ENCODE results near the gene PRSS23.

The PRSS23 gene

DNA sequence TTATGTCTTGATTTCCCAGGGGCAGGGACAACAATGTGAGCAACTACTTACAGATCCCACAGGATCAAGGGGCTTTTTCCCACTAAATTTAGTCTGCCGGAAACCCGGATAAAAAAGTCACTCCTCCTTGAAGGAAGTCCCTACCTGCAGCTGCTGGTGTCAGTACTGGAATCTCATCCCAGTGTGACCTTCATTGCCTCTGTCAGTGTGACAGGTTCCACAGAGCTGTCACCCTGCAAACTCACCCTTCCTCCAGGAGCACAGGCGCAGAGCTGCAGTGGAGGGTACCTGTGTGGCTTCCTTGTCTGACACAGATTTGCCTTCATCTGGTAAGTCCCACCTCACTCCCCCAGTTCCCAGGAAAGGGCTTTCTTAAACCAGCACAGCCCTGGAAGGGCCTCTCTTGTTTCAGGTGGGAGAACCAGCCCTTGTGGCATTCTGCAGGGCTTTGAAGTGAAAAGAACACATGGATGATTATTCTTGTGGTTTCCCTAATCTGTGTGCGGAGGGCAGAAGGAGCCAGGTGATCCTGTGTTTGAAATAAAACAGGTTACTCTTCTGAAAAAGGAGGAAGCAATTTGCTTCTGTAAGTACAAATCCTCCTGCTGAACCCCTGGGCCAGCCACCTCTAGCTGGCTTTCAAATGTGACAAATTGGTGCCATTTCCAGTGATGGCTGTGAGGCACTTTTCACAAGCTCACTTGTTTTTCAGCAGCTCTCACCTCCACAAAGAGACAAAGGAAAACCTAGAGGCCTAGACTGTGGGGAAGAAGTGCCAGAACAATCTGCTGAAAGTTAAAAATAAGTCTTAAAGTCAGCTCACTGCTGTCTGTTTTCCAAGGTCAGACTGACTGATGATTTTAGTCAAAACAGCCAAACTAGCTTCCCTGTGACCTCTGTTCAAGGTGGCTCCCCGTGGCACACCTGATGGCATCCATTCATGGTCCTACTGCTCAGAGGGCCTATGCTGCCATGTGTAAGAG lies 9.2 kb upstream of the PRSS23 start:
- Histone ChIP-seq H3K9ac (ENCODE audit: low read depth, low read length) (no peak overlapping the region), H3K4me1 (ENCODE audit: control insufficient read depth, insufficient read depth, low read length) (no peaks in the 10 kb centered on the region)

GRCh38 chr11:86792150-86792549 lies 8.2 kb upstream of the PRSS23 start:
- no peaks in the 10 kb centered on the region for H3K27me3 ChIP-seq (ENCODE audit: control insufficient read depth, insufficient read depth, low read length)
- no peaks in the 10 kb centered on the region for H3K4me1 ChIP-seq (ENCODE audit: control insufficient read depth, insufficient read depth, low read length)

More for the DNA sequence above, 9.2 kb upstream of the PRSS23 start:
- no peak overlapping the region for H3K4me3 ChIP-seq (ENCODE audit: low read depth, low read length)
- no peaks in the 10 kb centered on the region for H3K36me3 ChIP-seq (ENCODE audit: control insufficient read depth, insufficient read depth, low read length)
- H3K27me3 ChIP-seq (ENCODE audit: control insufficient read depth, insufficient read depth, low read length) = no peaks in the 10 kb centered on the region
- H3K9me3 ChIP-seq (ENCODE audit: control insufficient read depth, insufficient read depth, low read length) = no peaks in the 10 kb centered on the region

DNA sequence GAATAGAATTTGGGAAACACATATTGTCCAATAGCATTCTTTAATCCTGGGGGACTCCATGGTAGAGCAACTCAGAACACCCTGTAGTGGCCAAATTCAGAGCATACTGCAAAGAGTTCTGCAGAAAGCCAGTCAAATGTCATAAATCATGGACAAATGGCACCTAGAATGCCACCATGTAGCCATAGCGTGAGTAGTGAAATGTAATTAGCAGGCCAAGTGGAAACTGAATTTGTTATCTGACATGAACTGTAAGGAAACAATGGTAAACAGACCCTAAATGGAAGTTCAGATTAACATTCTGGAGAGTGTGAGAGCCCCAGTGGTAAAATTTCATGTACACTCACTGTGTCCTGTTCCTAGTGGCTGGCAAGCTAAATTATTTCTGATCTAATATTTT lies 7.0 kb upstream of the PRSS23 start:
- H3K27me3 ChIP-seq (ENCODE audit: control insufficient read depth, insufficient read depth, low read length) = peaks cover 2% of the 10 kb centered on the region
- no peaks in the 10 kb centered on the region for H3K9me3 ChIP-seq (ENCODE audit: control insufficient read depth, insufficient read depth, low read length)
- no peak overlapping the region for H3K4me3 ChIP-seq (ENCODE audit: low read depth, low read length)
- no peaks in the 10 kb centered on the region for H3K4me1 ChIP-seq (ENCODE audit: control insufficient read depth, insufficient read depth, low read length)
- H3K36me3 ChIP-seq (ENCODE audit: control insufficient read depth, insufficient read depth, low read length) = no peaks in the 10 kb centered on the region
- no peak overlapping the region for H3K9ac ChIP-seq (ENCODE audit: low read depth, low read length)

More at GRCh38 chr11:86792150-86792549, 8.2 kb upstream of the PRSS23 start:
- no peak overlapping the region for H3K9ac ChIP-seq (ENCODE audit: low read depth, low read length)
- no peaks in the 10 kb centered on the region for H3K36me3 ChIP-seq (ENCODE audit: control insufficient read depth, insufficient read depth, low read length)
- no peak overlapping the region for H3K4me3 ChIP-seq (ENCODE audit: low read depth, low read length)
- H3K9me3 ChIP-seq (ENCODE audit: control insufficient read depth, insufficient read depth, low read length) = no peaks in the 10 kb centered on the region

DNA sequence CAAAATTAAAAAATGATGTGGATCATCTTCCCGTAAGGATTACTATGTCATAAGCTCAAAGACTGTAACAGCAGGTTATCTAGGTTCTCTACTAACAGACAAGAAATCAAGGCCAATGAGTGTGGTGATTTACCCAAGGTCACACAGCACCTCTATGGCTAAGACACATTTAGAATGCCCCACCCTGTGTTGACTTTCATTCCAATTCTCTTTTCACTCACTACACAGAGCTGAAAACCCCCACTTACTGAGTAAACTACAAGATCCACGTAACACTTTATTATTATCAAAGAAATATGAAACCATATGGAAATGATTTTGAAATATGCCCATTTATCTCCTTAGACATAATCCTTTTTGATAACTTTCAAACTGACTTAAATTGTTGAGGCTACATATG lies 4.8 kb upstream of the PRSS23 start:
- H3K36me3 ChIP-seq (ENCODE audit: control insufficient read depth, insufficient read depth, low read length) = no peaks in the 10 kb centered on the region
- H3K4me3 ChIP-seq (ENCODE audit: low read depth, low read length) = no peak overlapping the region
- H3K4me1 ChIP-seq (ENCODE audit: control insufficient read depth, insufficient read depth, low read length) = no peaks in the 10 kb centered on the region
- peaks cover 10% of the 10 kb centered on the region for H3K27me3 ChIP-seq (ENCODE audit: control insufficient read depth, insufficient read depth, low read length)
- H3K9ac ChIP-seq (ENCODE audit: low read depth, low read length) = no peak overlapping the region
- no peaks in the 10 kb centered on the region for H3K9me3 ChIP-seq (ENCODE audit: control insufficient read depth, insufficient read depth, low read length)

- Histone ChIP-seq H3K9me3 (ENCODE audit: control insufficient read depth, insufficient read depth, low read length) (no peaks in the 10 kb centered on the region), H3K36me3 (ENCODE audit: control insufficient read depth, insufficient read depth, low read length) (no peaks in the 10 kb centered on the region), H3K9ac (ENCODE audit: low read depth, low read length) (no peak overlapping the region)
Observed at GRCh38 chr11:86795949-86796348, 4.4 kb upstream of the PRSS23 start.

GRCh38 chr11:86797133-86797532 lies 3.2 kb upstream of the PRSS23 start:
- Histone ChIP-seq H3K9me3 (ENCODE audit: control insufficient read depth, insufficient read depth, low read length) (no peaks in the 10 kb centered on the region), H3K4me3 (ENCODE audit: low read depth, low read length) (no peak overlapping the region), H3K4me1 (ENCODE audit: control insufficient read depth, insufficient read depth, low read length) (peaks cover 7% of the 10 kb centered on the region), H3K27me3 (ENCODE audit: control insufficient read depth, insufficient read depth, low read length) (peaks cover 26% of the 10 kb centered on the region), H3K9ac (ENCODE audit: low read depth, low read length) (no peak overlapping the region), H3K36me3 (ENCODE audit: control insufficient read depth, insufficient read depth, low read length) (no peaks in the 10 kb centered on the region)

More at GRCh38 chr11:86795949-86796348, 4.4 kb upstream of the PRSS23 start:
- Histone ChIP-seq H3K27me3 (ENCODE audit: control insufficient read depth, insufficient read depth, low read length) (peaks cover 14% of the 10 kb centered on the region), H3K4me3 (ENCODE audit: low read depth, low read length) (no peak overlapping the region), H3K4me1 (ENCODE audit: control insufficient read depth, insufficient read depth, low read length) (no peaks in the 10 kb centered on the region)

- Histone ChIP-seq H3K27me3 (ENCODE audit: control insufficient read depth, insufficient read depth, low read length) (peaks cover 30% of the 10 kb centered on the region), H3K4me3 (ENCODE audit: low read depth, low read length) (no peak overlapping the region), H3K36me3 (ENCODE audit: control insufficient read depth, insufficient read depth, low read length) (no peaks in the 10 kb centered on the region), H3K9me3 (ENCODE audit: control insufficient read depth, insufficient read depth, low read length) (no peaks in the 10 kb centered on the region), H3K4me1 (ENCODE audit: control insufficient read depth, insufficient read depth, low read length) (peaks cover 7% of the 10 kb centered on the region), H3K9ac (ENCODE audit: low read depth, low read length) (no peak overlapping the region)
Observed at GRCh38 chr11:86798988-86799387, 1.4 kb upstream of the PRSS23 start.

DNA sequence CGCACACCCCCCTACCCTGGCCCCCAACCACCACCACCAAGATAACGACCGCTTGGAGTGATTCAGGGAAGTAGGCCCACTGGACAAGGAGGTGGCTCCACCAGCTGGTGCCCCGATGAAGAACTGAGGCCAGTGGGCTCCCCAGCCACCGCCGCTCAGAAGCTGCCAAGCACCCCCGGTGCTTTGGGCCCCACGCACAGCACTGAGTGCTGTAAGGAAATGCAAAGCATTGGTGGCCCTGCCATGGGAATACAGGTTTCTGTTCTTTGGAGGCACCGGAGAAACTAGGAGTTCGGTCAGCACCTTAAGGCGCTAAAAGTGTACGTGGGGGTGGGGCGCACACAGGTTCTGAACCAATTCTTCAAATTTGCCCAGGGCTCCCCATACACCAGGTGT lies 664 bp upstream of the PRSS23 start:
- H3K4me3 ChIP-seq (ENCODE audit: low read depth, low read length) = peak overlapping the region; percentile 61
- no peaks in the 10 kb centered on the region for H3K9me3 ChIP-seq (ENCODE audit: control insufficient read depth, insufficient read depth, low read length)
- peaks cover 7% of the 10 kb centered on the region for H3K4me1 ChIP-seq (ENCODE audit: control insufficient read depth, insufficient read depth, low read length)
- no peak overlapping the region for H3K9ac ChIP-seq (ENCODE audit: low read depth, low read length)
- no peaks in the 10 kb centered on the region for H3K36me3 ChIP-seq (ENCODE audit: control insufficient read depth, insufficient read depth, low read length)
- H3K27me3 ChIP-seq (ENCODE audit: control insufficient read depth, insufficient read depth, low read length) = peaks cover 30% of the 10 kb centered on the region

DNA sequence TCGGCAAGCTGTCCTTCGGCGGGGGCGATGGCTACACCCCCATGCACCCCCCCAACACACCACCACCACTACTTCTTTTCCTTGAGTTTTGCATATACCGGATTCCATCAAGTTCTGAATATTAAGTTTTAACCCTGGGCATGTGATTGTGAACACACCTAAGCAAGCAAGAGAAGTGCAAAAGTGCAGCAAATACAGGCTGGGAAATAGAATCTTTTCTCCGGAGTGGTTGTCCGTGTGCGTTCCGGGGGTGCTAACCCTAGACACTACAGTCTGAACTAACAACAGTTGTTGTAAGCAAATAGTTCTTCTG lies 574 bp downstream of the PRSS23 start:
- peak overlapping the region; percentile 73 for H3K4me3 ChIP-seq (ENCODE audit: low read depth, low read length)
- H3K9me3 ChIP-seq (ENCODE audit: control insufficient read depth, insufficient read depth, low read length) = no peaks in the 10 kb centered on the region
- H3K36me3 ChIP-seq (ENCODE audit: control insufficient read depth, insufficient read depth, low read length) = no peaks in the 10 kb centered on the region
- H3K27me3 ChIP-seq (ENCODE audit: control insufficient read depth, insufficient read depth, low read length) = peaks cover 30% of the 10 kb centered on the region
- H3K9ac ChIP-seq (ENCODE audit: low read depth, low read length) = no peak overlapping the region
- peaks cover 13% of the 10 kb centered on the region for H3K4me1 ChIP-seq (ENCODE audit: control insufficient read depth, insufficient read depth, low read length)

GRCh38 chr11:86801364-86801763 lies 1.0 kb downstream of the PRSS23 start:
- H3K27me3 ChIP-seq (ENCODE audit: control insufficient read depth, insufficient read depth, low read length) = peaks cover 30% of the 10 kb centered on the region
- peaks cover 18% of the 10 kb centered on the region for H3K4me1 ChIP-seq (ENCODE audit: control insufficient read depth, insufficient read depth, low read length)
- H3K36me3 ChIP-seq (ENCODE audit: control insufficient read depth, insufficient read depth, low read length) = no peaks in the 10 kb centered on the region
- H3K4me3 ChIP-seq (ENCODE audit: low read depth, low read length) = peak overlapping the region; percentile 73
- H3K9ac ChIP-seq (ENCODE audit: low read depth, low read length) = no peak overlapping the region
- no peaks in the 10 kb centered on the region for H3K9me3 ChIP-seq (ENCODE audit: control insufficient read depth, insufficient read depth, low read length)

- Histone ChIP-seq H3K4me3 (ENCODE audit: low read depth, low read length) (no peak overlapping the region), H3K36me3 (ENCODE audit: control insufficient read depth, insufficient read depth, low read length) (no peaks in the 10 kb centered on the region), H3K27me3 (ENCODE audit: control insufficient read depth, insufficient read depth, low read length) (peaks cover 30% of the 10 kb centered on the region), H3K9me3 (ENCODE audit: control insufficient read depth, insufficient read depth, low read length) (no peaks in the 10 kb centered on the region), H3K9ac (ENCODE audit: low read depth, low read length) (no peak overlapping the region), H3K4me1 (ENCODE audit: control insufficient read depth, insufficient read depth, low read length) (peaks cover 20% of the 10 kb centered on the region)
Observed at GRCh38 chr11:86802146-86802545, 1.8 kb downstream of the PRSS23 start.

DNA sequence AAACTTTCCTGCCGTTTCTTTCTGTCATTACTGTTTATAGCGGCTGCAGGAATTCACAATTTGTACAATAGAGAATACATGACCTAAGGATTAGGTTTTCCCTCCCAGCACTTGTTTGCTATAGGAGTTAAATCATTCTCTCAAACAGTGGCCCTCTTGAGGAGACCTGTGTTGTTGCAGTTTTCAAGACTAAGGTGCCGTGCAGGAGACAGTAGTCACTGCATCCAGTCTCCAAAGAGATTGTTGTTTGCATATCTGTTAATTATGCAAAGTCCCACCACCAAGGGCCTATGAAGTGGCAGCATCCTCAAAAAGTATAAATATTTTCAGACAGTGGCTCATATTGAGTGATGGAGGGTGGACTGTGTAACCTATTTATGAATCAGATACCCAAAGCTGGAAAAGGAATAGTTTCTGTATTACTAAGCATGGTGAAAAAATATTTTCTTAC lies 2.3 kb downstream of the PRSS23 start:
- Histone ChIP-seq H3K9ac (ENCODE audit: low read depth, low read length) (no peak overlapping the region), H3K27me3 (ENCODE audit: control insufficient read depth, insufficient read depth, low read length) (peaks cover 30% of the 10 kb centered on the region), H3K36me3 (ENCODE audit: control insufficient read depth, insufficient read depth, low read length) (no peaks in the 10 kb centered on the region), H3K9me3 (ENCODE audit: control insufficient read depth, insufficient read depth, low read length) (no peaks in the 10 kb centered on the region), H3K4me1 (ENCODE audit: control insufficient read depth, insufficient read depth, low read length) (peaks cover 20% of the 10 kb centered on the region), H3K4me3 (ENCODE audit: low read depth, low read length) (no peak overlapping the region)
